ENCODE data around the gene MACROD2.

Gene MACROD2

DNA sequence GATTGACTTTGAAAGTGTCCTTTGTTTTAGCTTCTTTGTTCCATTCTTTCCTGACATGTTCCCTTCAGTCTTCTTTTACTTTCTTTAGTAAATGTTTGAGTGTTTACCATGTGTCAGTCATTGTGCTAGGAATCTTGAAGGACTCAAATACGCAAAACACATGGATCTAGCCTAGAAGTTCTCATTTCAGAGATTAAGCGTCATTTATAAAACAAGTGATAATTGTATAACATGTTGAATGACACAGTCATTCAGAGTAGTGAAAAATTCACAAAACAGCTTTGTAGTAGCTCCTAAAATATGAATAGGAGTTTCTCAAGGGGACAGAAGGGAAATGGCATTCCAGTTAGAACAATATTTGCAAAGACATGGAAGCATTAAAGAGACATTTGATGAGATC lies 66.9 kb downstream of the MACROD2 start:
- no peak for DNase-seq (ENCODE audit: low read depth in 2 of 2)

GRCh38 chr20:14062786-14063185 lies 67.5 kb downstream of the MACROD2 start:
- no peak for DNase-seq (ENCODE audit: low read depth in 2 of 2)

- DNase-seq (ENCODE audit: low read depth in 2 of 2) = no peak
These were observed 69.0 kb downstream of the MACROD2 start for GRCh38 chr20:14064333-14064732.

GRCh38 chr20:14064921-14065320 lies 69.6 kb downstream of the MACROD2 start:
- no peak for DNase-seq (ENCODE audit: low read depth in 2 of 2)

DNA sequence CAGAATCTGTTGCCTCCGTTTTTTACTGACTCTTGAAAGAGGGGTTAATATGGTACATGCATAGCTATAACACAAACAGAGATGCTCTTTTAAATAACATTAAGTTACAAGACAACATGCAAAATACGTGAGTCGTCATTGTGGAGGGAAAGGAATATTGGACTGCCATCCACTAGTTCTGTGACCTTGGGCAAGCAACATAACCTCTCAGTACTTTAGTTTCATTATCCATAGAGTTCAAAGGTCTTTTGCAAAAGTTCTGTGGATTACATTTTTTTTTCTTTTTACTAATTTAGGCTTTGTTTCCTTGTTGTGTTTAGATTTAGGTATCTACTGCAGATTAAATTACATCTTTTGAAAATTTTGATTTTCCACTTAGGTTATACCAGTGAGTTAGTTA lies 70.5 kb downstream of the MACROD2 start:
- DNase-seq (ENCODE audit: low read depth in 2 of 2) = no peak

- DNase-seq (ENCODE audit: low read depth in 2 of 2) = no peak
These were observed 72.3 kb downstream of the MACROD2 start for GRCh38 chr20:14067603-14068002.

GRCh38 chr20:14069796-14070195 lies 74.5 kb downstream of the MACROD2 start:
- peak in 1 of 2 experiments; percentile 2 for DNase-seq (ENCODE audit: low read depth in 2 of 2)

DNA sequence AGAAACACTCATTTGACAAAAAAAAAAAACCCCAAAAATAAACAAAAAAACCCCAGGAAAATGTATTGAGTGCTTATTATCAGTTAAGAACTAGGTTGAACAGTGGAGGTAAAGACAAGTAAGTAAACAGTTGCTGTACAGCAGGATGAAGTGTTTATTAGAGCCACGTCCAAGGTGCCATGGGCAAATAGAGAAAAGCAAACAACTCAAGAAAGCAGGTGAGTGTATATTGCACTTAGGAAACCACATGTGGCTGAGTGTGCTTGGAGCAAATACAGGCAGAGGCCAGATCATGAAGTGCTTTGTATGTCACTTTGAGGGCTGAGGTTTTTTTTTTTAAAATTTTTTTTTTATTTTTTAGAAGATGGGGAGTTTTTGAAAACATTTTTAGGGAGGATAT lies 98.3 kb downstream of the MACROD2 start:
- no peak for DNase-seq (ENCODE audit: low read depth in 2 of 2)

DNA sequence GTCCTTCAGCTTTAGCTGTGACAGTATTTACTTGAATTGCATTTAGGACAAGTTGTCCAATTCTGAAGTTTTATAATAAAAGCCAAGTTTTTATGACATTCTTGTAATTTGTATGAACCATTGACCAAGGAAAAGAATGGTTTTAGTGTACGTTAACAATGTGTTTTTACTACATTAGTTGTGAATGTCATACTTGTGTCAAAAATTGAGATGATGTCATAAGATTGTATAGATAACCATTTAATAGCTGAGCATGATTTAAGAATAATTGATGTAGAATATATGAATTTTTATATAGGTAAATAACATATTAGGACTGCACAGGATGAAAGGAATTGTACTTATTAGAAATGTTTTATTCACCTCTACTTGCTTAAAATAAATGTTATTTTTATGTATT lies 102.9 kb downstream of the MACROD2 start:
- DNase-seq (ENCODE audit: low read depth in 2 of 2) = no peak

DNA sequence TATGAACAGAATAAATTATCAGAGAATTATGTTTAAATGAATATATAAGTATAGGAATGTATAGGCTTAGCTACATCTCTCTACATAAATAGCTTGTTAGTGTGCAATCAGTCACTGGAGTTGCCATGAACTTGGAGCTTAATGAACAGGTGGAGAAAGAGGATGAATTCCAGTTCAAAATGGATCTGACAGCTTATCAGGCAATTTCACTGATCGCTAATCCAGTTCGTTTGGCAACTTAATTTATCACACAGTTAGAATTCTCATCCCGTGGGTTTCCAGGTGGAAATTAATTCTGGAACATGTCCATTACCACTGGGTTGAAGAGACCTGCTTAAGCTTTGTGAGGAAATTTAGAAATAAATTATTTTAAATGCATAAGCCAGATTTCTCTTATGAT lies 118.1 kb downstream of the MACROD2 start:
- no peak for DNase-seq (ENCODE audit: low read depth in 2 of 2)

DNA sequence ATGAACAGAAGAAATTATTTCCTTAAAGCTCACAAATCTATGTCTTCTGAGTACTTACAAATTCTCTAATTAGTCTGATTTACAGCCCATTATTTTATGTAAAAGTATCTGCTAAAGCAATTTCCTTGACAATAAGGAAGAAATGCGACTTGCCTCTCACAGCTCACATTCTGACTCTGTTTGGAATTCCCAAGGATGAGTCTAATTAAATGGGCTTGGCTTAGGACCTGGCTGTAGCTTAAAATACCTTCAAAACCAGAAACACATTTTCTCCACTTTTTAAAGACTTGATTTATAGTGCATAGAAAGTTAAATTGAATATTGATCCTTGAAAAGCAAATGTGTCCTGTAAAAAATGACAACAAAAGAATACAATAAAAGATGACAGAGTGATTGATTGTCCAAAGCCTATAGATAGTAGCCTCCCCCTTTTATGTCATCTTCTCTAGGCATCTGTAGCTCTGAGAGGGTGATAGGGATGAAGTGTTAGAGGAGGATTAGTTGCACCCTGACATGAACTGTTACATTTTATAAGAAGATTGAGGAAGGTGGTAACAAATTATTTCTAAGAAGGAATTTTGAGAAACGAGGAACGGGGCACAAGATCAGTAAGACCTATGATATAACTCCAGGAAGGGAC lies 118.9 kb downstream of the MACROD2 start:
- no peak for DNase-seq (ENCODE audit: low read depth in 2 of 2)

DNA sequence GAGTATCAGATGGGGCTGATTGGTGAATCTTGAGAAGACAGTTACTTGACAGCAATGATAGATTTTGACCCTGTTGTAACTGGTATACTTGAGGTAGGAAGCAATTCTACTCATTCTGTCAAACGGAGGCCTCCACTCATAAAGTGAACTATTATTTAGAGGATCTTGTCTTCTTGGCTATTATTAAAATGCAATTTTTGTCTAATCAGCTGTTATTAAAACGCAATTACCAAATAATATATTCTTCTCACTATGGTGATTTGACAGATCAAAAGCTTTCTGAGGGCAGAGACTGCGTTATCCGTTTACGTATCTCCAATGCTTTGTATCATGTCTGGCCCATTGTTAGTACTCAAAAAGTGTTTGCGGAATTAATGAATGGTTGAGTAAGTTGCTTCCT lies 120.7 kb downstream of the MACROD2 start:
- DNase-seq (ENCODE audit: low read depth in 2 of 2) = no peak

DNA sequence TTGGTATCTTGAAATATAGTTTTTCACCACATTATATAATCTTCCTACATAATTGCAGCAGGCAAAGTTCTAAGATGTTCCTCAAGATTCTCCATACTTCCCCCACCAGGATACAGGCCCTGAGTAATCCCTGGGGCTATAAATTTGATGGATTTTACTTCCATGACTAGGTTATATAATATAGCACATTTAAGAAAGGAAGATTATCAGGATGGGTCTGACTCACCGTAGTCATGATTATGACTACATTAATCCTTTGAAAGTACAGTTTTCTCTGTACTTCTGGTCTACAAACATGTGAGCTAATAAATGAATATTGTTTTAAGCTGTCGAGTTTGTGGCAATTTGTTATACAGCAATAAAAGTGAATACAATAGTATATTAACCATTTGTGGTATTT lies 122.5 kb downstream of the MACROD2 start:
- no peak for DNase-seq (ENCODE audit: low read depth in 2 of 2)

DNA sequence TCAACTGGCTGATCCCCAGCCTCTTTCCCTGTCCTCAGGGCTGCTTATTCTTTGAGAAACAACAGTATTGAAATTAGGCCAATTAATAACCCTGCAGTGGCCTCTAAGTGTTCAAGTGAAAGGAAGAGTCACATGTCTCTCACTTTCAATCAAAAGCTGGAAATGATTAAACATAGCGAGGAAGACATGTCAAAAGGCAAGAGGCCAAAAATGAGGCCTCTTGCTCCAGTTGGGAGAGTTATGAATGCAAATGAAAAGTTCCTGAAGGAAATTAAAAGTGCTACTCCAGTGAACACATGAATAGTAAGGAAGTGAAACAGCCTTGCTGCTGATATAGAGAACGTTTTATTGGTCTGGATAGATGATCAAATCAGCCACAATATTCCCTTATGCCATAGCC lies 131.5 kb downstream of the MACROD2 start:
- no peak for DNase-seq (ENCODE audit: low read depth in 2 of 2)

GRCh38 chr20:14127514-14128223 lies 132.4 kb downstream of the MACROD2 start:
- no peak for DNase-seq (ENCODE audit: low read depth in 2 of 2)

DNA sequence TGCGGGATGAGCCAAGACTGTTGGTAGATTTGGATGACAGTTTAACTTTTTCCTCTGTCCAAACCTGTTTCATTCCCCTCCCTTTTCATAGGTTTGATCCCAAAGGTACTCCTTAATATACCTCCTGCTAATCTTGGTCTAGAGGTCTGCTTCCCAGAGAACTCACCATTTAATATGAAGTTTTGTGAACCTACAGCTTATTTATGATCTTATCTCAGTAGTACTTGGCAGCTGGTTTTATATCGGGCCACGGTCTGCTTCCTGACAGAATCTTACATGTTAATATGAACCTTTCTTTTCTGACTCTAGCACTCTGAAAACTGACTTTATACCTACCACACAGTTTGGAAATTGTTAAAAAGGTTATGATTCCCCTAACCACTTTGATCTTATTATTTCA lies 138.7 kb downstream of the MACROD2 start:
- no peak for DNase-seq (ENCODE audit: low read depth in 2 of 2)

GRCh38 chr20:14142171-14142570 lies 146.9 kb downstream of the MACROD2 start:
- no peak for DNase-seq (ENCODE audit: low read depth in 2 of 2)

DNA sequence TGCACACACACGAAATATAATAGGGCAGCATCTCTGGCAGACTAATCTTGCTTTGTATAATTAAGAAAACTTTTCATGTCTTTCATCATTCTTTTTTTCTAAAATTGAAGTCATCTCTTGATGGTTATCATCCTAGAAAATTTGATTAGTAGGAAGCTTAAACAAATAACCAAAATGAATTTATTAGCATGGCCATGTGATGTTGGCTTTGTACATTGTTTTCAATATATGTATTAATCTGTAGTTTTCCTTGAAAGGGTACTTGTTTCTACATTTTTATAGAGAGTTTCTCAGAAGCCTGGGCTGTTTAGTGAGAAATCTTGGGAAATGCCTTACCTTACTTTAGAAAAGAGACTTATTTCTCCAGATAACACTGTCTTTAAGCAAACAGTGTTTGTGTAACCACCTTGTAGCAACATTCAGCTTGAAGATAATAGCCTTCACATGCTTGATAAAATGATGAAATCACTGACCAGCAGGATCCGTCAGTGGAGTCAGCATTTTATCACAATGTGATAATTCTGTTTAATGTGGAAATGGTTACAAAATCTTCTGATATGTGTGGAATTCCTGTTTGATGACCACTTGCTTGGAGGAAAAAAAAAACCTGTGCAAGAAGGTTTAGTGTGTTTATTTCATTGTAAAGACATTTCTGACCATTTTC lies 147.8 kb downstream of the MACROD2 start:
- DNase-seq (ENCODE audit: low read depth in 2 of 2) = peak; percentile 23 to 26

GRCh38 chr20:14148042-14148441 lies 152.7 kb downstream of the MACROD2 start:
- no peak for DNase-seq (ENCODE audit: low read depth in 2 of 2)

- DNase-seq (ENCODE audit: low read depth in 2 of 2) = no peak
These were observed 160.0 kb downstream of the MACROD2 start for GRCh38 chr20:14155361-14155760.

GRCh38 chr20:14178528-14178927 lies 183.2 kb downstream of the MACROD2 start:
- no peak for DNase-seq (ENCODE audit: low read depth in 2 of 2)

- no peak for DNase-seq (ENCODE audit: low read depth in 2 of 2)
These were observed 183.6 kb downstream of the MACROD2 start for GRCh38 chr20:14178952-14179351.

- DNase-seq (ENCODE audit: low read depth in 2 of 2) = peak; percentile 16 to 22
These were observed 194.6 kb downstream of the MACROD2 start for GRCh38 chr20:14189794-14190402.
